Muscle of arm (tissue), 12 donors: ENCODE data around the gene DNAJC12. TPM values are rescaled to one million over a fixed set of nuclear protein-coding genes. Genes with fewer than 3 reads are reported as not detected.
A peak's percentile ranks its signal among the peaks of the same experiment; 100 is the strongest.
"Not testable (repeated sequence)": the region's sequence is repeated elsewhere in the genome, so short reads cannot be mapped to it uniquely, and the experiment has no call there.

ENCODE experiments used
- DNase-seq: peaks from one replicate; pipeline ENCODE4 v3.0.0-alpha.2; 2013
- polyA plus RNA-seq, 12 donors: library from polyadenylated mRNA; unstranded; fragments of 120-200 nt; gene quantifications; one replicate each; pipeline ENCODE4 v1.2.1, GENCODE V29; 2013; ENCODE audit not compliant: insufficient read length in 12 of 12

The DNAJC12 gene
- polyA plus RNA-seq, 12 donors = 6.2 to 11.7 (median 8.7) TPM; not detected in 2

DNA sequence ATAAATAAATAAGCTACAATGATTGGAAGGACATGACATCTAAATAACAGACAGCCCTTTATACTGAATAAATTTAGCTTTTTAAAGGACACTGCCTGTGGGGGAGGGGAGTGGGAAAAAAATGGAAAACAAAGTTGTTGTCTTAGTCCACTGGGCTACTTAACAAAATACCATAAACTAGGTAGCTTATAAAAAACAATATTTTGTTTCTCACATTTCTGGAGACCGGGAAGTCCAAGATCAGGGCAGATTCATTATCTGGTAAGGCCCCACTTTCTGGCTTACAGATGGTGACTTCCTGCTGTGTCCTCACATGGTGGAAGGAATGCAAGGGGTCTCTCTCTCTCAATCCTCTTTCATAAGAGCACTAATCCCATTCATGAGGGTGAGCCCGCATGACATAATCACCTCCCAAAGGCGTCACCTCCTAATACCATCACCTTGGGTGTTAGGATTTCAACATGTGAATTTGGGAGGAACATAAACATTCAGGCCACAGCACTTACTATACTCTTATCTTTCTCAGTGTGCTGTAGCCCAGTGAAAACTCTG is 43.0 kb downstream of the DNAJC12 start:
- DNase-seq = no peak

DNA sequence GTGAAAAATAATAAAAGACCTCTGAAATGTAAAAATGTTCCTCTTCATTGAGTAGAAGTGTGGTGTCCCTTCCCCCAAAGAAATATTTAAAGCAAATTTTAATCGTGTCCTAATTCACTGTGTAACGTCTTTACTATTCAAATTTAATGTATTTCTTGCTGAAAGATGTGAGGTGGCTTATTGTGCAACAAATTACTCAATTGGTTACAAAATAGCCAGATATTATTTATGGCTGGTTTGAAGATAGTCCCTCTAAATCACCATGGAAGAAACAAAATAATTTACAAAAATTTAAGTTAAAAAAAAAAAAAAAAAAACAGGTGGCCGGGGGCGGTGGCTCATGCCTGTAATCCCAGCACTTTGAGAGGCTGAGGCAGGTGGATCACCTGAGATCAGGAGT is 43.7 kb downstream of the DNAJC12 start:
- no peak for DNase-seq

DNA sequence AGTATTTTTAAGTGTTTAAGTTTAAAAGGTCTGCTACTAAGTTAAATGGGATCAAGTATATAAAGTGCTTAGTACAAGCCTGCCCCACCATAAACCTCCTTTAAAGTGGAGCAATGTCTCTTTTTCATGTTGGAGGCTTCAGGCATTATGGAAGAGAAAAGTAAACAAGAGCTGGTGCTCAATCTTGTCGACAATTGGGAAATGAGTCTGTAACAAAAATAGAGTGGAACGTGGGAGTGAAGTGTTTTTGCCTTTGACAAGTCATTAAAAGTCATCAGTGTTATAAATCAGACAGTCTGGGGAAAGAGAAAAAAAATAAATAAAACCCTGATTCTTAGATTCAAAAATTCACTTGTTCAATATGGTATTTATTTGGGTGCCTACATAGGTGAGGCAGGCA is 44.7 kb downstream of the DNAJC12 start:
- DNase-seq = no peak

DNA sequence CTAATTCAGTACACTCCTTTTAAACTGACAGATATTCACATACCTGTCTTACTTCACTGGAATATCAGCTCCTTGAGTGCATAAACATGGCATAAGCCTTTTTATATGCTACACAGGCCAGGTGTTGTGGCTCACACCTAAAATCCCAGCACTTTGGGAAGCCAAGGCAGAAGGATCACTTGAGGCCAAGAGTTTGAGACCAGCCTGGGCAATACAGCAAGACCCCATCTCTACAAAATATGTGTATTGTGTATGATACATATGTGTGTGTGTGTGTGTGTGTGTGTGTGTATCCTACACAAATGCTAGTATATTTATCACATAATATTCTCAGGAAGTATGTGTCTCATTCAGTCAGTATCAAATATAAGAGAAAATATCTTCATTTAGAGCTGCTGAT is 45.3 kb downstream of the DNAJC12 start:
- DNase-seq = no peak

DNA sequence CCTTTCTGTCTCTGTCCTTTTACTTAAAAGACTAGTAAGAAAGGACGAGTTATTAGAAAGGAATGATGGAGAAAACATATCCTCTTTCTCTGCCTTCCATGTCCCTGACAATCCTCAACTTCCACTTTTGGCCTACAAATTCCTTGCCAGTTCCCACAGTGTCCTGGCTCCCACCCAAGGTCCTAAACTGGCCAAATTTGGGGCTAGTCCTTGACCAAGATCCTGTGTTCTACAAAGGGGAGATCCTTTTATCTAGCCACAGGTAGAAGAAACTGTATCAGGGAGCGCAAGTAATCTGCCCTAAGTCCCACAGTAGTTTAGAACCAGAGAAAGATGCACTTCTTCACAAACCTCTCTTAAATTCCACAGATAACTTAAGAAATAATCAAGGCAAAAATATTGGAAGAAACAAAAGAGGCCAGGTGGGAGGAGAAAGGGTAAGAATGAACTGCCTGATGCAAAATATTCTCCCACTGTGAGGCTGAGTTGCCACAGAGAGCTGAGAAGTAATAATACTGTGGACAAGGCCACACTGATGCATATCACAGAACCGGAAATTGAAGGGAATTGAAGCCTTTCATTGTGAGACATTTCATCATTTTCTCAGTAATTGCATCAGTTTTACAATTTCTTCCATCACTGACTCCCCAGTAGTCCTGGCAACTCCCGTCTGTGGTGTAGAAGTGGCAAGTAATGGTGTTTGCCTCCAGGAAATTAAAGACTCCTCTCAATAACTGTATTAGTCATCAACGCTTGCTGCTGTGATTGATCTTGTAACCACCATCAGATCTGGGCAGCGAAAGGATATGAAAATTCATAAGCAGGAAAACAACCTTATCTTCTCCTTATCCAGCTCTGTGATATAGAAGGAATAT is 47.2 kb downstream of the DNAJC12 start:
- no peak for DNase-seq

DNA sequence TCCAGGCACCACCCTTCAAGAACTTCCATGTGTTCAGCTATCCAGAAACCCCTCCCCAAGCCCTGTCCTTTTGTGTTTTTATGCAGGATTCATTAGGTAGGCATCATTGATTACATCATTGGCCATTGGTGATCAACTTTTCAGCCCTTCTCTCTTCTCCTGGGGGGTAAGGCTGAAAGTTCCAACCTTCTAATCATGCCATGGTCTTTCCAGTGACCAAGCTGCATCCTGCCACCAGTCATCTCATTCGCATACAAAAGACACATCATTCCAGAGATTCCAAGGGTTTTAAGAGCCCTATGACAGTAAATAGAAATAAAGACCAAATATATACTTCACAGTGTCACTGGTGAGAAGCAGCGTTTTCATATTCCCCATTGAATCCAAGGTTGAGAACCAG is 48.2 kb downstream of the DNAJC12 start:
- no peak for DNase-seq

DNA sequence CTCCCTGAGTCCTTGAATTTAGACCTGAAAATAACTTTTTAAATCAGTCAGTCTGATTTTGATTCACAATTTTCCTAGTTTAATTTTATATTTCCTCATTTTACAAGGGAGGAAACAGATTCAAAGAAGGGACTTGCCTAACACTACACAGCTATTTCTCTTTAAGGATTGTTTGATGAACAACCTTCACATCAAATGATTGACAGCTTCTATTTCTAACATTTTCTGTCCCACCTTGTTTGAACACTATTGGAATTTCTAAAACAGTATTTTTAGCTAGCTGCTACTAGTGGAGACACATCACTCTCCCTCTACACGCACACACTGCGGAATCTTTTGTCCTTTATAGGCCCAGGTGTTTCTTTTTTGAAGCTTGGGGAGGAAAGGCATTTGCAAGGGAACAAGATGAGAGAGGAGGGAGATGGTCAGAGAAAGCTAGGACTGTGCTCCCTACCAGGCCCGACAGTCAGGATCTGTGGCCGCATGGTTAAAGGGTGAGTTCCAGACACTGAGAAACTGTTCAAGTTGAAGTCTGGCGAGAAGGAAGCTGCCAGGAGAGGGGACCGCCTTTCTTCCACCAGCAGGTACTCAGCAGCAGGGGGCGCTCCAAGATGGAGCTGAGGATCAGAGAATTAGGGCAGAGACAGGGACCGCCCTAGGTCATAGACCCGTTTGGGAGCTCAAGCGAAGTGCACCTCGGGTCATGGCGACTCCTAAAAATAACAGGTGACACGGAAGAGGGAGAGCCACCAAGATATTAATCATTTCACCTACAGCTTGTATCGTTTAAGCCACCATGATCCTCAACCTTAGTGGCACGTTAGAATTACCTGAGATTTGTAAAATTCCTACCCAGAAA is 49.7 kb downstream of the DNAJC12 start:
- DNase-seq = no peak

DNA sequence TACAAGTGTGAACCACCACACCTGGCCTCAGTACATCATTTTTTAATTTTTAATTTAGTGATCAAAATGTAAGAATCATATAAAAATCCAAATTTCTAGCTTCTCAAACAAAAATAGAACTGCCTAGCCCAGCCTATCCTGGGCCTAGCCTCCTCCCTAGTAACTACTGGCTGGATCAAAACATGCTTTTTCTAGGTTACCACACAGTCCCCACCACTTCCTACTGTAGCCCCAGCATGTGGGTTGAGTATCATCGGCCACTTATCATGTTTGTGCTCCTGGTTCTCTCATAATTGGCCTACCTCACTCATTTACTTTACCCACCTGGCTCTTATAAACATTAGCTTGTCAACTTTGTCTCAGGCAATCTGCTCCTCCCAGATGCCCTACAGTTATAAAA is 52.9 kb downstream of the DNAJC12 start:
- no peak for DNase-seq

DNA sequence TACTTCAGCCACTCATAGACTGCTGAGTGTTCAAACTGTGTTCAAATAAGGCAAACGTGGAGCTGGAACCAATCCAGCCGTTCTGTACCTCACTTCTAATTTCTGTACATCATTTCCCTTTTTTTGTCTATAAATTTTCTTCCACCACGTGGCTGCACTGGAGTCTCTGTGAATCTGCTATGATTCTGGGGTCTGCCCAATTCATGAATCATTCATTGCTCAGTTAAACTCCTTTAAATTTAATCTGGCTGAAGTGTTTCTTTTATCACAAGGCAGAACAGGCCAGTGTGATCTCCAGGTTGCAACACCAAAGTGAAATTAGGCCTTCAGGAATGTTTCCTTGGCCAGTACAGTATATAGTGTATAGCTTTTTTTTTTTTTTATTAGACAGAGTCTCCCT is 53.5 kb downstream of the DNAJC12 start:
- no peak for DNase-seq

DNA sequence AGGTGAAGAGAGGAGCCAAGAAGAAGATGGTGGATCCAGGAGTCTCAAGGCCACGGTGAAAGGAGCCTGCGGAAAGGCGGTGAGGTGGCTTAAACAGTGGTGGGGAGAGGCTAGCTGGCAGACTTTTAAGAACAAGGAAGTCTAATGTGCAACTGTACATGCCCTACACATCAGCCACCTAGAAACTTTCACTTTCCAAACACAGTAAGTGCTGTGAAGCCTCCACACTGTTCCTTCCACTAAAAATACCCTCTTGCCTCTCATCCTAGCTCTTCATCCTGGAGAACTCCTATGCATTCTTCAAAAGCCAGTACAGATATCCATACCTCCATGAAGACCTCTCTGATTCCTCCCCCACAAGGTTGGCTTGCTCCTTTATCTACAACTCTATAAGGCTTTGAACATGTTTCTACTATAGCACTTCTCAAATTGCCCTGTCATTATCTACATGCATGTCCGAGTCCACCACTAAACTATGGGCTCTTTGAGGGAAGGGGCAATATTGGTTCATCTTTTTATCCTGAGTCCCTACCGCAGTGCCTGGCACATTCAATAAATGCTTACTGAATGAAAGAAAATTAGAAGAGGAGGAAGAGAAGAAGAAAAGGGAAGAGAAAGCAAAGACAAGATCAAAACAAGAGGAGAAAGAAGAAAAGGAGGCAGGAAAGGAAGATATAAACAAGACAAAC is 54.2 kb downstream of the DNAJC12 start:
- DNase-seq = no peak

DNA sequence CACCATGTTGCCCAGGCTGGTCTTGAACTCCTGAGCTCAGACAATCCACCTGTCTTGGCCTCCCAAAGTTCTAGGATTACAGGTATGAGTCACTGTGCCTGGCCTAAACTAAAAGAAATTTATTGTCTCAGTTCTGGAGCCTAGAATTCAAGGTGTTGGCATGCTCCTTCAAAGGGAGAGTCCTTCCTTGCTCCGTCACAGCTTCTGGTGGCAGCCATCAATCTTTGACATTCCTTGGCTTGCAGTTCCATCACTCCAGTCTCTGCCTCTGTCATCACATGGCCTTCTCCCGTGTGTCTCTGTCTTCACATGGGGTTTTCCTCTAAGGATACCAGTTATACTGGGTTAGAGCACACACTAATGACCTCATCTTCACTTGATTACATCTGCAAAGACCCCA is 55.5 kb downstream of the DNAJC12 start:
- DNase-seq = no peak

DNA sequence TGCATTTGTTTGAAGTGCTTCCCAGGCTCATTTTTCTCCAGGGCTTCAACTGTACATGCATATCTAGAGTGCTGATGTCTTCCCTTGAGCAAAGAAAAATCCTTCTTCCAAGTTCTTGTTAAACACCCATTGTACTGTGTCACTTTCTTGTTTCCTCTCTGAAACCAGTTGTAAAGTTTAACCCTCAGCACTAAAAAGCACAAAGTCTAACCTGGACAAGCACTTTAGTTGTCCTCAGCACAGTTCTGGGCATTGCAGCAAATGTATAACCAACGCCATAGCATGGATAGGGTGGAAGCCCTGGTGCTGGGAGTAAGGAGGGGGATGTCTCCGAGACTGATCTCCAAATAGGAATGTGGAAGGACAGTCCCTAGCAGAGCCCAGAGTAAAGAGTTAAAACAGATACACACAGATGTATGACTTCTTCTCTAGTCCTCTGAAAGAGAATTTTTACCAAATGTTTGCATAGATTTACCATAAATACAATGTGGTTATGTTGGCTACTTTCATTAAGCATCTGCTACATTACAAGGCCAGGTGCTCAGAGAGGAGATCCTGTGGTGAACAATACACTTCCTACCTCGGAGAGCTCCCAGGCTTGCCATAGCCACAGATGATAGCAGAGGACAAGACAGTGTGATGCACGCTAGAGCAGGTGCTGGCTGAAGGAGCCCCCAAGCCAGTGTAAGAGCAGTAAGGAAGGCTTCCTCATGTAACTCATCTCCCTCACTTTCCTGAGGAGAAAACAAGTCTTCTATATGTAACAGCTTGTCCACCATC is 57.0 kb downstream of the DNAJC12 start:
- DNase-seq = no peak

DNA sequence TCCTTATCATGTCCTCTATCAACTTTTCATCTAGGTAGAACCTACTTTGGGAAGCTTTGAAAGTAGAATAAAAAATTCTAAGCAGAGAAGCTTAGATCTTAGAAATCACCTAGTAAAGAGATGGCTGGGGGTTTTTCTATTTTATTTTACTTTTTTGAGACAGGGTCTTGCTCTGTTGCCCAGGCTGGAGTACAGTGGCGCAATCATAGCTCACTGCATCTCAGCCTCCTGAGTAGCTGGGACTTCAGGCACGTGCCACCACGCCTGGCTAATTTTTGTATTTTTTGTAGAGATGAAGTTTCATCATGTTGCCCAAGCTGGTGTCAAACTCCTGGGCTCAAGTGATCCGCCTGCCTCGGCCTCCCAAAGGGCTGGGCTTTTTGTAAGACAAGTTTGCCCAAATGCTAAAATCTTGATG is 57.8 kb downstream of the DNAJC12 start:
- DNase-seq = not testable (repeated sequence)

DNA sequence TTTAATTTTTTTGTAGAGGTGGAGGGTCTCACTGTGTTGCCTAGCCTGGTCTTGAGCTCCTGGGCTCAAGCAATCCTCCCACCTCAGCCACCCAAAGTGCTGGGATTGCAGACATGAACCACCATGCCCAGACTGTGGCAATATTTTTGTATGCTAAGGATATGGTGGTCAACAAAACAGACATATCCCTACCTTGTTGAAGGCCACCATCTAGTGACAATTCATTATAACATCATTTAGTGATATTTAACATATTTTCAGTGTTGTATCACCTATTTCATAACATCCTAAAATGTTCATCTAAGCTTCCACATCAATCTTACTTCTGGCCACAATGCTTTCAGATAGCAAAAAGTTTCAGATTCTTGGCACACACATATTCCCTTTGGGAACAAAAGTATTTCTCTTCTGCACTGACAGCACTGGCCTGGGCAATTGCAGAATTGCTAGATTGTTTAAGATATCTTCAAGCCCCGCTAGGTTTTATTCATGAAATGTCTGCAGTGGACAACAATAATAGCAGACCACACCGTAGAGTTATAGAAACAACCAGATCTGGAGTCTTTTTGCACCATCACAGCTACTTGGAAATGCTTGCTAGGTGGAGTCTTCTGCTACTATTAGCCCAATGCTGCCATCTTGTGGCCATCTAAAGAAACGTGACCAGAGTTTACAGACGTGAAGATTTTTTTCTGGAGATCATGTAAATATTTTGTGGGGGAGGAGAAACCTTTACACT is 58.4 kb downstream of the DNAJC12 start:
- peak; percentile 86 for DNase-seq

DNA sequence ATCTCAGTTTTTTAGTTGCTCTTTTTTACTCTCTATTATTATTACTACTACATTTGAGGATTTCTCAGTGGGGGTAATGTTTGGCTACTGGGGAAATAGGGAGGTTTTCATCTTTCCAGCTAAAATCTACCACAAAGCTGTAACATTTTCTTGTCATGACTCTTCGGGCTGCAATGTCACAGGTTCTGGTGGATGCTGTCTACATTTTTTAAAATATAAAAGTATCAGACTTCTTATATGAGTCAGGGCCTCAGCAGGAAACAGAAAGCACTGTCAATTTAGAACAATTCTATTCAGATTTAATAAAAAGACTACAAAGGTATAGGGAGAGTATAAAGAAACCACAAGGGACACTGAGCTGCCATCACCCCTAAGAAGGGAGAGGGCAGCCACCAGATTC is 61.6 kb downstream of the DNAJC12 start:
- no peak for DNase-seq

DNA sequence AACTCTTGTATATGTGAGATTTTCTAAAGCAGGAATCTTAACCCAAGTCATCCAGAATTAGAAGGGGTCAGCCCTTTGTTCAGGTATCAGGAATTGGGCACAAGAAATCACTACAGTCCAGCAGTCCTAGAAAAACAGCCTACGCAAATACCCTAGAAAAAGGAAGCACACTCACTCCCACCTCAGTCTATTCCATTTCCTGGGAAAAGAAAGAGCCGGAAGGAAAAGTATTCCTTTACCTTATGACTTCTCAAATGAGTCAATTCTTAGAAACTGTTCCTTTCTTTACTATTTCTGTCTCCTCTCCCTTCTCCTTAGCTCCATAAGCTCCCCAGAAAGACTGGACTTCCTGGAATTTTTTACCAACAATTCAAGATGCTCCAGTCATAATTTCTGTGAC is 62.7 kb downstream of the DNAJC12 start:
- DNase-seq = no peak

DNA sequence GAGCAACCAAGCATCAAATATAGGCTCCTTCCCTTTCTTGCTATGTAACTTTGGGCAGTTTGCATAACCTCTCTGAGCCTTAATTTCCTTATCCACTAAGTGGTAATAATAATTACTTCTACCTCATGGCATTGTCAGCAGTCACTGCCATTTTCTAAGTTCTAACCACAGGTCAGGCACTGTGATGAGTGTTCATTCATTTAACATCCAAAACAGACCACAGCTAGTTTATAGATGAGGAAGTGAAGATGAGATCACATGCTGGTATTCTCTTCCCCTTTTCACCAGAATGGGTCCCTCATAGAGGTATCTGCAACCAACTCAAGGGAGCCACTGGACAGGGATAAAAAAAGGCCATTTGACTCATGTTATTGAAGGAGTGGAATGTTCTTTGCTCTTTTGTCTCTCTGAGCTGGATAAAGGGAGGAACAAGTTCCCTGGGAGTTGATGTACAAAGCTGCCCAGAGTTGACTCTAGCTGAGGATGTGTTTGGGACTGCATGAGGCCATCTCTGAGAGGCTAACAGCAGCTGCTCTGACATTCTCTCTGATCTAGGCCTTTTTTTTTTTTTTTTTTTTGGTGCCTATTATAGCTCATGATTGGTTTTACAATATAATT is 65.0 kb downstream of the DNAJC12 start:
- no peak for DNase-seq

DNA sequence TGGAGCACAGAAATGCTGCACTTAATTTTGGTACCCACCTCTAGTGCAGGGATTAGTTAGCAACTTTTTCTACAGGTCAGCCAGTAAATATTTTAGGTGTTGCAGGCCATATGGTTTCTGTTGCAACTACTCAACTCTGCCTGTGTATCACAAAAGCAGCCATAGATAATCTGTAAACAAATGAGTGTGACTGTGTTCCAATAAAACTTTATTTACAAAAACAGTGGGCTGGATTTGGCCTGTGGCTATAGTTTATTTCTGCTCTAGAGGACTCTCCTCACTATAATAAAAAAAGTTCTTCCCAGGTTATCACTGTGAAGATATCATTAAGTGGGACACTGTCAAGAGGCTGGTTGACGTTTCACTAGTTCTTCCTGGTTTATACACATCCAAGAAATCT is 65.8 kb downstream of the DNAJC12 start:
- no peak for DNase-seq

DNA sequence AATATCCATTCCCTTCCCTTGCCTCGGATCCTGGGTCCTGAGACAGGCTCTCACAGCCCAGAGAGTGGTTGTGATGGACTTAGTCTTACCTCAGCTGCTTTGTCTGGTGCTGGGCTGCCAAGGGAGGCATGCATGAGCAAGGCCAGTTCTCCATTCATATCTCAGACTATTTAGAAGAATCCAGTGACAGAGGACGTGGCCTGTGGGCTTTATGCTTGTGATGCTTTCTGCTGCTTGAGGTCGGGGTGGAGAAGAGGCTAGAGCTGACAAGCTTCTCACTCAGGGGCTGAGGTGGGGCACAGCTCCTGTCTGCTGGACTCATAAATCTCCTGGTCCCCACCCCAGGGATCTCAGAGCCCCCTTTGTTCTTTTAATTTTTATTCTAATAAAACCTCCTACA is 66.8 kb downstream of the DNAJC12 start:
- no peak for DNase-seq

DNA sequence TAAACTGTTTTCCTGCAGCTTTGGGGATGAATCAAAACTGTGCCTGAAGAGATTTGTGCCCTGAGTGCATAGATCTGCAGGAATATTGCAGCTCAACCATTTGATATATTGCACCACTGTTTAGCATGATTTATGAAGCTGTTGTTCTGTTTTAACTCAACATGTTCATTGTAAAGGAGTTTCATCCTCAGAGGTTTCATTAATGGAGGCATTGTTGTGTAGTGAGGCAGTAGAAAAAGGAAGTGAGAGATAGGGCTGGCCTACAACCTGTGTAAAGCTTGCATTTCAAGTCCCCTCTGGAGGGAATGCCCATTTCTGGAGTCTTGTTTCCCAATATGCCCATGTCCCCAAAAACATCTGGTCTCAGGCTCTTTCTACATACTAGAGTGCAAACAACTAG is 67.5 kb downstream of the DNAJC12 start:
- no peak for DNase-seq
